Caco-2 (cell line): Measurements from ENCODE around the gene CREB1. TPM values are rescaled to one million over a fixed set of nuclear protein-coding genes. Genes with fewer than 3 reads are reported as not detected.

Experiments
- total RNA-seq: library from RNA; stranded (reverse); gene quantifications from 2 replicates; pipeline ENCODE4 v1.2.3, GENCODE V29; 2022

Gene CREB1
- total RNA-seq, 1 experiment from 2014 or later: 59.0 TPM

Other genes starting within 250 kb of the CREB1 start
- 31.0 and 34.0 TPM in 2 replicates for gene METTL21A, start 95.4 kb downstream of the CREB1 start, total RNA-seq
- 39.4 and 40.7 TPM in 2 replicates for gene CCNYL1, start 181.7 kb downstream of the CREB1 start, total RNA-seq
- 59.1 and 61.4 TPM in 2 replicates for gene FZD5, start 239.9 kb downstream of the CREB1 start, total RNA-seq